Raji (cell line): ENCODE data around the gene ATP8B4.

Experiments
- POLR2A ChIP-seq: IDR thresholded peaks from 2 replicates; pipeline ENCODE4 v1.6.1; 2011; ENCODE audit warnings: low read depth, low read length, control low read depth; ENCODE audit not compliant: insufficient read depth

The ATP8B4 gene, protein sequence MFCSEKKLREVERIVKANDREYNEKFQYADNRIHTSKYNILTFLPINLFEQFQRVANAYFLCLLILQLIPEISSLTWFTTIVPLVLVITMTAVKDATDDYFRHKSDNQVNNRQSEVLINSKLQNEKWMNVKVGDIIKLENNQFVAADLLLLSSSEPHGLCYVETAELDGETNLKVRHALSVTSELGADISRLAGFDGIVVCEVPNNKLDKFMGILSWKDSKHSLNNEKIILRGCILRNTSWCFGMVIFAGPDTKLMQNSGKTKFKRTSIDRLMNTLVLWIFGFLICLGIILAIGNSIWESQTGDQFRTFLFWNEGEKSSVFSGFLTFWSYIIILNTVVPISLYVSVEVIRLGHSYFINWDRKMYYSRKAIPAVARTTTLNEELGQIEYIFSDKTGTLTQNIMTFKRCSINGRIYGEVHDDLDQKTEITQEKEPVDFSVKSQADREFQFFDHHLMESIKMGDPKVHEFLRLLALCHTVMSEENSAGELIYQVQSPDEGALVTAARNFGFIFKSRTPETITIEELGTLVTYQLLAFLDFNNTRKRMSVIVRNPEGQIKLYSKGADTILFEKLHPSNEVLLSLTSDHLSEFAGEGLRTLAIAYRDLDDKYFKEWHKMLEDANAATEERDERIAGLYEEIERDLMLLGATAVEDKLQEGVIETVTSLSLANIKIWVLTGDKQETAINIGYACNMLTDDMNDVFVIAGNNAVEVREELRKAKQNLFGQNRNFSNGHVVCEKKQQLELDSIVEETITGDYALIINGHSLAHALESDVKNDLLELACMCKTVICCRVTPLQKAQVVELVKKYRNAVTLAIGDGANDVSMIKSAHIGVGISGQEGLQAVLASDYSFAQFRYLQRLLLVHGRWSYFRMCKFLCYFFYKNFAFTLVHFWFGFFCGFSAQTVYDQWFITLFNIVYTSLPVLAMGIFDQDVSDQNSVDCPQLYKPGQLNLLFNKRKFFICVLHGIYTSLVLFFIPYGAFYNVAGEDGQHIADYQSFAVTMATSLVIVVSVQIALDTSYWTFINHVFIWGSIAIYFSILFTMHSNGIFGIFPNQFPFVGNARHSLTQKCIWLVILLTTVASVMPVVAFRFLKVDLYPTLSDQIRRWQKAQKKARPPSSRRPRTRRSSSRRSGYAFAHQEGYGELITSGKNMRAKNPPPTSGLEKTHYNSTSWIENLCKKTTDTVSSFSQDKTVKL

DNA sequence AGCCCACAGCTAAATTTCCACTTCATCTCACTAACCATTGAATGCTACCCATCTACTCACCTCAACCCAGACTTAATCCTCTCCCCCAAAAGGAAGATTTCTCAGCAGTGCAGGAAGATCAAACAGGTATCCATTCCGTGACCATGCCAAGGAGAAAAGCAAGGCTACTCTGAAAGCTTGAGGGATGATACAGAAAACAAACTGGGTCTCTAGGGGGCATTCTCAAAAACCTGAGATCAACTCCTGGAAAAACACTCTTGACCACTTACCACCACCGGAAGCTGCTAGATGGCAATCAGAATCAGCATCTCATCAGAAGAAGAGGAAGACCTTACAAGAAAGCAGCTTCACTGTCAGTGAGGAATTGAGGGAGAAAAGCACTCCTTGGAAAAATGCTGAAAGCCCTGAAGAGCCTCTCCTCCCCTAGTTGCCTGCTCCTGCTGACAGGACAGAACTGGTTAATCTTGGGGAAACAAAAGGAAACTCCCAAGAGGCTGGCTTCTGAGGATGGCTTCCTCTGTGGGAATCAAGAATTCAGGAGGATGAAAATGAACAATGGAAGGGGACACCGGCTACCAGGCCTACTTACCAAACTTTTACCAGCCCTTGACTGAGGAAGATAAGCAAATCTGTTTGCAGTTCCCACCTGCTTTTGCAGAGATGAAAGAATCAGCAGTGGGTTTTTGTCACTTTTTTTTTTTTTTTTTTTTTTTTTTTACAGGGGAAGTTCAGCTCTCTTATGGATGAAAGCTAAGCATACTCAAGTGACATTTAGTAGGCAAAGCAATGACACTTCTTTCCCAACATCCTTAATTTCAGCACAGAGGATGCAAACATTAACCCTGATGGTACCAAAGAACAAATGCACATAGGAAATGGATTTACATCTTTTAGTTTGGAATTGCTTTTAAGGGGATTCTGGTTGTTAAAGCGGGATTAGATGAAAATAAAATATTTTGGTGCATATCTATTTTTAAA, at the start of gene ATP8B4:
ATP8B4 (minus strand) TSS at position 171 of the 978 bp plus-strand sequence. CDS start 12,267 bp downstream, outside the sequence.
- no peak for TF ChIP-seq POLR2A

DNA sequence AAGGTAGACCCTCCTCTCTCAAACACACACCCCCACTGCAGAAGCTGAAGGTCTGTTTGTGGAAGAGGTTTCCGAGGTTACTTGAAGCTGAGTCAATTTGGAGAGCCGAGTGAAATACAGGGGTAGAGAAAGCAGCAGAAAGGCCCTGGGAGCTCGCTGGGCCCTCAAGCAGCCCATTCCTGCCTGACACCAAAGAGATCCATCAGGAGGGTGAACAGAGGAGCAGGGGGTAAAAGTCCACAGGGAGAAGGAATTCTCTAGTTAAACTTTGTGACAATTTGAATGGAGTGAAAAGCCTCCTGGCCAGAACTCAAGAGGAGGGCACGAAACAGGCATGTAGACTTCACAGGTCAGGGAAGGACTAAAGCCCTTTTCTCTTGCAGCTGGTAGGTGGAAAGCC, 49.3 kb upstream of the ATP8B4 start:
- TF ChIP-seq POLR2A, result no peak

- no peak for TF ChIP-seq POLR2A
Measured at GRCh38 chr15:50167110-50167509, 48.1 kb upstream of the ATP8B4 start.

- no peak for TF ChIP-seq POLR2A
Measured at GRCh38 chr15:50166216-50166615, 47.2 kb upstream of the ATP8B4 start.

DNA sequence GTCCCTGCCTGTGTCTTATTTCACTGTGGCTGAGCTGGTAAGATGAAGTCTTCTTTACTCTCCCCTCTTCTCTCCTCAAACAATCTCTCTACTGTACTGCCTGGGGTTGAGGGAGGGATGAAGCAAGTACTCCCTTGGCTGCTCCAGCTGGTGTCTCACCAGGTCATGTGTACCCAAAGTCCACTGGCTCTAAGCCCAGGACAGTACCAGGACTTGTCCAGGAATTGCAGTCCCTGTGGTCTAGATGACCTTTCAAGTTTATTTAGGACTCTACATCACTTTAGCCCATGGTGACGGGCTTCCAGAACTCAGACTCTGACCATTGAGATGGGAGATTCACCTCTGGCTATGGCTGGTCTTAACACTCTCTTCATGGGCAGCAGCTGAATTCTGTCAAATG, 45.4 kb upstream of the ATP8B4 start:
- no peak for TF ChIP-seq POLR2A

- no peak for TF ChIP-seq POLR2A
Measured at GRCh38 chr15:50163719-50164410, 44.8 kb upstream of the ATP8B4 start.

GRCh38 chr15:50162969-50163718, 44.1 kb upstream of the ATP8B4 start:
- no peak for TF ChIP-seq POLR2A

GRCh38 chr15:50151476-50151875, 32.4 kb upstream of the ATP8B4 start:
- no peak for TF ChIP-seq POLR2A

DNA sequence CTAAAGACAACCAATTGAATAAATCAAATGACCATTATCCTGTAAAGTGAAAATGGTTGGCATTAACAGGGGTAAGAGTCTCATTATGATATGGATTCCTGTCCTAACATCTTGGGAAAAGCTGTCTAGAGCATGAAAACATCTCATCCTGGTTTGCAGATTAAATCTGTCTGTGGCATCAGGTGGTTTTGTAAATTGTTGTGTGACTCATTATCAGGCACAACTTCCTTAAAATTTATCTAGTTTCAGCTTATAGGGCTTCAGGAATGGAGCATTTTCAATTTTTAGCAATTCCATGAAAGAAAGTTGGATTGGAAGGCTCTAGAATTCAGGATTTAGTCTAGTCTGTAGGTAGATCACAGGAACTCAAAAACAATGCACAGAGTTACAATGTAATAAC, 31.8 kb upstream of the ATP8B4 start:
- no peak for TF ChIP-seq POLR2A

GRCh38 chr15:50150349-50150748, 31.3 kb upstream of the ATP8B4 start:
- no peak for TF ChIP-seq POLR2A

DNA sequence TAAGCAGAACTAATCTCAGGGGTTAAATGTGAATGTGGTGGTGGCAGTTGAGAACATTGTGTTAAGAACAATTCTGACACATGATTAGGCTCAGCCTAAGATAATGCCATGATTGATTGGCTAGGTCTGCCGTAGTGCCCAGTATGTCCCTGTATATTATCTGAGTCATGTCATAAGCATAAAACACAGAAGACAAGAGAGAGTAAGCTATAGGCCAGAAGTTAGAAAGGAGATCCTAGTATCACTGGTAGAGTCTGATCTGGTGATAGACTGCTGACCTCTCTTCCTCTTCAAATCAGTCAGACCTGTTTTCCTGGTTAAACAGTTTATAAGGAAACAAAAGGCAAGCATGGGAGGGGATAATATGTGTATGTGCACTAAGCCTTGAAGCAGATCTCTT, 30.1 kb upstream of the ATP8B4 start:
- no peak for TF ChIP-seq POLR2A

DNA sequence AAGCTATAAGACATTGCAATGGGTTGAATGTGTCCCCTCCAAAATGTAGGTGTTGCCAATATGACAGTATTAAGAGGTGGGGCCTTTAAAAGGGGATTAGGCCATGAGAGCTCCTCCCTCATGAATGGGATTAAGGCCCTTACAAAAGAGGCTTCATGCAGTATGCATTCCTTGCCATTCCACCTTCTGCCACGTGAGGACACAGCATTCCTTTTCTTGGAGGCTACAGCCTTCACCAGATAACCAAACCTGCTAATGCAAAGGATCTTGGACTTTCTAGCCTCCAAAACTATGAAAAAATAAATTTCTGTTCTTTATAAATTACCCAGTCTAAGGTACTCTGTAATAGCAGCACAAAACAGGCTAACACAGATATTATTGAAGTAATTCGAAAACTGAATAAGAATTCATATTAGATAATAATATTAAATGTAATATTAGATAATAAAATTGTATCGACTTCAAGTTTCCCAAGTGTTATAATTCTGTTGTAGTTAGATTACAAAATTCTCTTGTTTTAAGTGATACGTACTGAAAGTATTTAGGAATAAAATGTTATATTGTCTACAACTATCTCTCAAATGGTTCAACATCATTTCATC, 29.4 kb upstream of the ATP8B4 start:
- TF ChIP-seq POLR2A, result no peak

GRCh38 chr15:50146632-50147031, 27.6 kb upstream of the ATP8B4 start:
- TF ChIP-seq POLR2A, result no peak
